Midbrain (tissue), 1 donor: Measurements from ENCODE around the gene CXCL6.

Experiments
- DNase-seq: peaks from one replicate; lab custom pipeline; 2025; lab: John Stamatoyannopoulos, UW

The CXCL6 gene

GRCh38 chr4:73836373-73837279, at the start of gene CXCL6:
TSS of gene CXCL6 (plus strand) at chr4:73836678. CDS start at chr4:73836751, 73 bp downstream.
- no peak for DNase-seq

- DNase-seq = no peak
Observed at GRCh38 chr4:73788411-73788810, 48.1 kb upstream of the CXCL6 start.

GRCh38 chr4:73798842-73799241, 37.6 kb upstream of the CXCL6 start:
- DNase-seq = no peak

GRCh38 chr4:73800206-73800605, 36.3 kb upstream of the CXCL6 start:
- no peak for DNase-seq

- no peak for DNase-seq
Observed at GRCh38 chr4:73801692-73802091, 34.8 kb upstream of the CXCL6 start.

- DNase-seq = no peak
Observed at GRCh38 chr4:73803213-73803612, 33.3 kb upstream of the CXCL6 start.

GRCh38 chr4:73810191-73810590, 26.3 kb upstream of the CXCL6 start:
- no peak for DNase-seq

- DNase-seq = no peak
Observed at GRCh38 chr4:73811841-73812240, 24.6 kb upstream of the CXCL6 start.

GRCh38 chr4:73814679-73815078, 21.8 kb upstream of the CXCL6 start:
- DNase-seq = no peak

GRCh38 chr4:73815145-73815544, 21.3 kb upstream of the CXCL6 start:
- DNase-seq = no peak

- DNase-seq = no peak
Observed at GRCh38 chr4:73816814-73817213, 19.7 kb upstream of the CXCL6 start.

GRCh38 chr4:73817341-73817740, 19.1 kb upstream of the CXCL6 start:
- DNase-seq = no peak

- no peak for DNase-seq
Observed at GRCh38 chr4:73821325-73821724, 15.2 kb upstream of the CXCL6 start.

GRCh38 chr4:73822389-73822788, 14.1 kb upstream of the CXCL6 start:
- no peak for DNase-seq

- no peak for DNase-seq
Observed at GRCh38 chr4:73822812-73823504, 13.5 kb upstream of the CXCL6 start.

- DNase-seq = no peak
Observed at GRCh38 chr4:73823760-73824159, 12.7 kb upstream of the CXCL6 start.

- no peak for DNase-seq
Observed at GRCh38 chr4:73828956-73829355, 7.5 kb upstream of the CXCL6 start.

GRCh38 chr4:73831569-73831968, 4.9 kb upstream of the CXCL6 start:
- DNase-seq = no peak

- DNase-seq = no peak
Observed at GRCh38 chr4:73832651-73833237, 3.7 kb upstream of the CXCL6 start.

GRCh38 chr4:73839071-73839470, 2.6 kb downstream of the CXCL6 start:
- no peak for DNase-seq

- DNase-seq = no peak
Observed at GRCh38 chr4:73839715-73840114, 3.2 kb downstream of the CXCL6 start.

- DNase-seq = no peak
Observed at GRCh38 chr4:73841243-73841925, 4.9 kb downstream of the CXCL6 start.
